Measurements from ENCODE around the gene LMNB1.
A peak's percentile ranks its signal among the peaks of the same experiment; 100 is the strongest.

DNA sequence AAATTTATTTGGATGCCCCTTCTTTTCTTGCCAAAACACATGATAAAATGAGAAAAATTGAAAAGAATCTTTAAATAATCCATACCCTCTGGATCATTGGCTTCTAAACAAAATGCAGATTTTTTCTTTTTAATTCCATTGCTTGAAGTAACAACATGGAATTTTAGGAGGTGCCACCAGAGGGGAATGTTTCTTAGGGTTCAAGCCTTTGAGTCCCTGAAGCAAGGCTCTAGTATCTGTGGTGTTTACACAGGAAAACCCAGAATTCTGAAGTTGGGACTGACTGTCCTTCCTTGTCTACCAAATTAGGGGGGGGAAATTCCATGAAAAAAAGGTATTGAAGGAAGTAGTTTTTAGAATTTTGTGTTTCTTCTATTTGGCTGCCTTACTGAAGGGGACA lies 69.4 kb downstream of the LMNB1 start:
- TF ChIP-seq EZH2 (IDR thresholded peaks at IDR 0.05; ENCODE audit: low read depth, unreplicated experiment) (no peak), CREB1 (CRISPR knock-in tag; IDR thresholded peaks at IDR 0.05; ENCODE audit: low read depth) (no peak), POLR2AphosphoS5 (IDR thresholded peaks at IDR 0.05; ENCODE audit: low read depth) (no peak), ZNF114 (CRISPR knock-in tag; IDR thresholded peaks at IDR 0.05) (no peak), EZH2phosphoT487 (IDR thresholded peaks at IDR 0.05; ENCODE audit: unreplicated experiment) (no peak), JUNB (IDR thresholded peaks at IDR 0.05; ENCODE audit: unreplicated experiment) (no peak), STAT1 (IDR thresholded peaks at IDR 0.05; ENCODE audit: unreplicated experiment) (no peak)
- TF ChIP-seq, protein P1, sequence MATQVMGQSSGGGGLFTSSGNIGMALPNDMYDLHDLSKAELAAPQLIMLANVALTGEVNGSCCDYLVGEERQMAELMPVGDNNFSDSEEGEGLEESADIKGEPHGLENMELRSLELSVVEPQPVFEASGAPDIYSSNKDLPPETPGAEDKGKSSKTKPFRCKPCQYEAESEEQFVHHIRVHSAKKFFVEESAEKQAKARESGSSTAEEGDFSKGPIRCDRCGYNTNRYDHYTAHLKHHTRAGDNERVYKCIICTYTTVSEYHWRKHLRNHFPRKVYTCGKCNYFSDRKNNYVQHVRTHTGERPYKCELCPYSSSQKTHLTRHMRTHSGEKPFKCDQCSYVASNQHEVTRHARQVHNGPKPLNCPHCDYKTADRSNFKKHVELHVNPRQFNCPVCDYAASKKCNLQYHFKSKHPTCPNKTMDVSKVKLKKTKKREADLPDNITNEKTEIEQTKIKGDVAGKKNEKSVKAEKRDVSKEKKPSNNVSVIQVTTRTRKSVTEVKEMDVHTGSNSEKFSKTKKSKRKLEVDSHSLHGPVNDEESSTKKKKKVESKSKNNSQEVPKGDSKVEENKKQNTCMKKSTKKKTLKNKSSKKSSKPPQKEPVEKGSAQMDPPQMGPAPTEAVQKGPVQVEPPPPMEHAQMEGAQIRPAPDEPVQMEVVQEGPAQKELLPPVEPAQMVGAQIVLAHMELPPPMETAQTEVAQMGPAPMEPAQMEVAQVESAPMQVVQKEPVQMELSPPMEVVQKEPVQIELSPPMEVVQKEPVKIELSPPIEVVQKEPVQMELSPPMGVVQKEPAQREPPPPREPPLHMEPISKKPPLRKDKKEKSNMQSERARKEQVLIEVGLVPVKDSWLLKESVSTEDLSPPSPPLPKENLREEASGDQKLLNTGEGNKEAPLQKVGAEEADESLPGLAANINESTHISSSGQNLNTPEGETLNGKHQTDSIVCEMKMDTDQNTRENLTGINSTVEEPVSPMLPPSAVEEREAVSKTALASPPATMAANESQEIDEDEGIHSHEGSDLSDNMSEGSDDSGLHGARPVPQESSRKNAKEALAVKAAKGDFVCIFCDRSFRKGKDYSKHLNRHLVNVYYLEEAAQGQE (IDR thresholded peaks at IDR 0.05; ENCODE audit: unreplicated experiment), result no peak
- TF ChIP-seq, protein P2, sequence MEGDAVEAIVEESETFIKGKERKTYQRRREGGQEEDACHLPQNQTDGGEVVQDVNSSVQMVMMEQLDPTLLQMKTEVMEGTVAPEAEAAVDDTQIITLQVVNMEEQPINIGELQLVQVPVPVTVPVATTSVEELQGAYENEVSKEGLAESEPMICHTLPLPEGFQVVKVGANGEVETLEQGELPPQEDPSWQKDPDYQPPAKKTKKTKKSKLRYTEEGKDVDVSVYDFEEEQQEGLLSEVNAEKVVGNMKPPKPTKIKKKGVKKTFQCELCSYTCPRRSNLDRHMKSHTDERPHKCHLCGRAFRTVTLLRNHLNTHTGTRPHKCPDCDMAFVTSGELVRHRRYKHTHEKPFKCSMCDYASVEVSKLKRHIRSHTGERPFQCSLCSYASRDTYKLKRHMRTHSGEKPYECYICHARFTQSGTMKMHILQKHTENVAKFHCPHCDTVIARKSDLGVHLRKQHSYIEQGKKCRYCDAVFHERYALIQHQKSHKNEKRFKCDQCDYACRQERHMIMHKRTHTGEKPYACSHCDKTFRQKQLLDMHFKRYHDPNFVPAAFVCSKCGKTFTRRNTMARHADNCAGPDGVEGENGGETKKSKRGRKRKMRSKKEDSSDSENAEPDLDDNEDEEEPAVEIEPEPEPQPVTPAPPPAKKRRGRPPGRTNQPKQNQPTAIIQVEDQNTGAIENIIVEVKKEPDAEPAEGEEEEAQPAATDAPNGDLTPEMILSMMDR (conservative IDR thresholded peaks at IDR 0.05; ENCODE audit: low read depth in 2 of 2), result peak; percentile 45 to 50
- TF ChIP-seq, protein P3, sequence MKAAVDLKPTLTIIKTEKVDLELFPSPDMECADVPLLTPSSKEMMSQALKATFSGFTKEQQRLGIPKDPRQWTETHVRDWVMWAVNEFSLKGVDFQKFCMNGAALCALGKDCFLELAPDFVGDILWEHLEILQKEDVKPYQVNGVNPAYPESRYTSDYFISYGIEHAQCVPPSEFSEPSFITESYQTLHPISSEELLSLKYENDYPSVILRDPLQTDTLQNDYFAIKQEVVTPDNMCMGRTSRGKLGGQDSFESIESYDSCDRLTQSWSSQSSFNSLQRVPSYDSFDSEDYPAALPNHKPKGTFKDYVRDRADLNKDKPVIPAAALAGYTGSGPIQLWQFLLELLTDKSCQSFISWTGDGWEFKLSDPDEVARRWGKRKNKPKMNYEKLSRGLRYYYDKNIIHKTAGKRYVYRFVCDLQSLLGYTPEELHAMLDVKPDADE (IDR thresholded peaks at IDR 0.05), result no peak

Data from GM23338 (cell line).